Bone marrow (tissue), 2 donors: ENCODE measurements around the gene BCAS3.
"Not testable (repeated sequence)": the region's sequence is repeated elsewhere in the genome, so short reads cannot be mapped to it uniquely, and the experiment has no call there.

Experiments
- DNase-seq, 2 donors: peaks; one replicate each; lab custom pipeline; 2025; lab: John Stamatoyannopoulos, UW

BCAS3 gene

GRCh38 chr17:60934723-60935122, 257.1 kb downstream of the BCAS3 start:
- no peak for DNase-seq

GRCh38 chr17:60935991-60936390, 258.3 kb downstream of the BCAS3 start:
- DNase-seq = not testable (repeated sequence)

- no peak for DNase-seq
These were observed 261.7 kb downstream of the BCAS3 start for GRCh38 chr17:60939318-60939717.

- DNase-seq = no peak
These were observed 263.4 kb downstream of the BCAS3 start for GRCh38 chr17:60941028-60941427.

- DNase-seq = no peak
These were observed 263.9 kb downstream of the BCAS3 start for GRCh38 chr17:60941571-60941970.

- no peak for DNase-seq
These were observed 267.1 kb downstream of the BCAS3 start for GRCh38 chr17:60944751-60945150.

GRCh38 chr17:60947100-60947499, 269.4 kb downstream of the BCAS3 start:
- no peak for DNase-seq

- DNase-seq = no peak
These were observed 269.9 kb downstream of the BCAS3 start for GRCh38 chr17:60947543-60947942.

GRCh38 chr17:60952747-60953146, 275.1 kb downstream of the BCAS3 start:
- DNase-seq = no peak

- DNase-seq = no peak
These were observed 281.4 kb downstream of the BCAS3 start for GRCh38 chr17:60959011-60959410.

- DNase-seq = no peak
These were observed 282.0 kb downstream of the BCAS3 start for GRCh38 chr17:60959696-60960095.

GRCh38 chr17:60960398-60961065, 282.9 kb downstream of the BCAS3 start:
- DNase-seq = no peak

- no peak for DNase-seq
These were observed 286.5 kb downstream of the BCAS3 start for GRCh38 chr17:60964160-60964559.

- DNase-seq = no peak
These were observed 290.6 kb downstream of the BCAS3 start for GRCh38 chr17:60968266-60968665.

- no peak for DNase-seq
These were observed 291.9 kb downstream of the BCAS3 start for GRCh38 chr17:60969500-60970037.

- no peak for DNase-seq
These were observed 293.1 kb downstream of the BCAS3 start for GRCh38 chr17:60970741-60971140.

GRCh38 chr17:60971515-60972369, 294.1 kb downstream of the BCAS3 start:
- no peak for DNase-seq

- not testable (repeated sequence) for DNase-seq
These were observed 299.2 kb downstream of the BCAS3 start for GRCh38 chr17:60976861-60977260.

- DNase-seq = no peak
These were observed 311.7 kb downstream of the BCAS3 start for GRCh38 chr17:60989379-60989778.

- DNase-seq = no peak
These were observed 312.2 kb downstream of the BCAS3 start for GRCh38 chr17:60989846-60990245.

GRCh38 chr17:60993497-60993896, 315.8 kb downstream of the BCAS3 start:
- DNase-seq = no peak

GRCh38 chr17:60995680-60996079, 318.0 kb downstream of the BCAS3 start:
- no peak for DNase-seq

- DNase-seq = no peak
These were observed 323.3 kb downstream of the BCAS3 start for GRCh38 chr17:61000911-61001310.
